H9 (cell line): ENCODE data around the gene LIM2. TPM values are rescaled to one million over a fixed set of nuclear protein-coding genes. Genes with fewer than 3 reads are reported as not detected.
A peak's percentile ranks its signal among the peaks of the same experiment; 100 is the strongest.

Experiments used
- DNase-seq: peaks from one replicate; pipeline ENCODE4 v3.0.0-alpha.2; 2017
- H2AFZ ChIP-seq: one replicate; pipeline ENCODE4 v1.6.1; 2013; ENCODE audit warnings: mild to moderate bottlenecking, low read length, control low read depth, moderate library complexity
- H2AK5ac ChIP-seq: 2 replicates; pipeline ENCODE4 v1.6.1; 2013; ENCODE audit warnings: low read length, control low read depth, mixed read lengths; ENCODE audit not compliant: insufficient read length
- H2BK120ac ChIP-seq: one replicate; pipeline ENCODE4 v1.6.1; 2013; ENCODE audit warnings: low read depth, mild to moderate bottlenecking, low read length, control low read depth, inconsistent platforms; ENCODE audit not compliant: poor library complexity, severe bottlenecking
- H2BK12ac ChIP-seq: 2 replicates; pipeline ENCODE4 v1.6.1; 2013; ENCODE audit warnings: low read length, control low read depth, mixed read lengths, low read depth; ENCODE audit not compliant: insufficient read length
- H2BK15ac ChIP-seq: 2 replicates; pipeline ENCODE4 v1.6.1; 2013; ENCODE audit warnings: low read depth, low read length, control low read depth
- H2BK20ac ChIP-seq: one replicate; pipeline ENCODE4 v1.6.1; 2013; ENCODE audit warnings: low read depth, mild to moderate bottlenecking, low read length, control low read depth, inconsistent platforms; ENCODE audit not compliant: poor library complexity, severe bottlenecking
- H2BK5ac ChIP-seq: 2 replicates; pipeline ENCODE4 v1.6.1; 2013; ENCODE audit warnings: low read length, control low read depth, mixed read lengths; ENCODE audit not compliant: insufficient read length
- H3K14ac ChIP-seq: 2 replicates; pipeline ENCODE4 v1.6.1; 2013; ENCODE audit warnings: low read length, control low read depth; ENCODE audit not compliant: insufficient read depth
- H3K18ac ChIP-seq: 2 replicates; pipeline ENCODE4 v1.6.1; 2013; ENCODE audit warnings: low read depth, mild to moderate bottlenecking, mixed read lengths, low read length, control low read depth; ENCODE audit not compliant: insufficient read length
- H3K23ac ChIP-seq: 2 replicates; pipeline ENCODE4 v1.6.1; 2013; ENCODE audit warnings: low read length, control low read depth, mixed read lengths, low read depth; ENCODE audit not compliant: insufficient read length
- H3K23me2 ChIP-seq: 2 replicates; pipeline ENCODE4 v1.6.1; 2013; ENCODE audit warnings: low read depth, mild to moderate bottlenecking, mixed read lengths, low read length, control low read depth; ENCODE audit not compliant: insufficient read length, poor library complexity, severe bottlenecking
- H3K27ac ChIP-seq: 2 replicates; pipeline ENCODE4 v1.5.1; 2013; ENCODE audit warnings: low read length, control low read depth, mixed read lengths, low read depth; ENCODE audit not compliant: insufficient read length
- H3K27me3 ChIP-seq: 2 replicates; pipeline ENCODE4 v1.6.1; 2013; ENCODE audit warnings: low read length, control low read depth, inconsistent platforms; ENCODE audit not compliant: insufficient read depth
- H3K4ac ChIP-seq: 2 replicates; pipeline ENCODE4 v1.6.1; 2013; ENCODE audit warnings: low read depth, mild to moderate bottlenecking, control low read depth, inconsistent platforms, low read length, moderate library complexity
- H3K4me1 ChIP-seq: 2 replicates; pipeline ENCODE4 v1.6.1; 2013; ENCODE audit warnings: low read length, control low read depth, inconsistent platforms; ENCODE audit not compliant: insufficient read depth
- H3K4me2 ChIP-seq: 2 replicates; pipeline ENCODE4 v1.6.1; 2013; ENCODE audit warnings: low read length, control low read depth, mixed read lengths; ENCODE audit not compliant: insufficient read length, insufficient read depth
- H3K56ac ChIP-seq: 2 replicates; pipeline ENCODE4 v1.6.1; 2013; ENCODE audit warnings: low read depth, mild to moderate bottlenecking, mixed read lengths, low read length, control low read depth; ENCODE audit not compliant: insufficient read length
- H3K79me1 ChIP-seq: 2 replicates; pipeline ENCODE4 v1.6.1; 2013; ENCODE audit warnings: low read depth, mild to moderate bottlenecking, moderate library complexity, low read length, control low read depth, inconsistent platforms; ENCODE audit not compliant: insufficient read depth, poor library complexity, severe bottlenecking
- H3K79me2 ChIP-seq: 2 replicates; pipeline ENCODE4 v1.6.1; 2013; ENCODE audit warnings: low read length, control low read depth, inconsistent platforms; ENCODE audit not compliant: insufficient read depth
- H3K9ac ChIP-seq: 2 replicates; pipeline ENCODE4 v1.6.1; 2013; ENCODE audit warnings: low read length, control low read depth, mixed read lengths; ENCODE audit not compliant: insufficient read length; ENCODE audit errors: extremely low read depth
- H3K9me3 ChIP-seq: one replicate; pipeline ENCODE4 v1.6.1; 2013; ENCODE audit warnings: low read depth, low read length, inconsistent platforms; ENCODE audit not compliant: control insufficient read depth
- H3T11ph ChIP-seq: one replicate; pipeline ENCODE4 v1.6.1; 2013; ENCODE audit warnings: mild to moderate bottlenecking, low read length, control low read depth, inconsistent platforms
- H4K20me1 ChIP-seq: one replicate; pipeline ENCODE4 v1.6.1; 2013; ENCODE audit not compliant: control insufficient read depth, insufficient read length, insufficient read depth
- H4K5ac ChIP-seq: 2 replicates; pipeline ENCODE4 v1.6.1; 2013; ENCODE audit warnings: low read depth, mild to moderate bottlenecking, mixed read lengths, low read length, control low read depth; ENCODE audit not compliant: insufficient read length
- H4K8ac ChIP-seq: replicated peaks from 2 replicates; pipeline ENCODE4 v1.6.1; 2013; ENCODE audit warnings: low read length, control low read depth, mixed read lengths, low read depth; ENCODE audit not compliant: insufficient read length
- H4K91ac ChIP-seq: 2 replicates; pipeline ENCODE4 v1.6.1; 2013; ENCODE audit warnings: low read depth, mild to moderate bottlenecking, moderate library complexity, mixed read lengths, low read length, control low read depth; ENCODE audit not compliant: insufficient read length
- H3K27ac Mint-ChIP-seq, 3 experiments: 2 replicates in 2 of 3; 3 replicates in 1 of 3; pipeline ENCODE4 v1.8.0; 2020 to 2021; ENCODE audit warnings: mixed read lengths in 3 of 3, mild to moderate bottlenecking in 1 of 3, moderate library complexity in 1 of 3
- H3K27me3 Mint-ChIP-seq: 2 replicates; pipeline ENCODE4 v1.8.0; 2021; ENCODE audit warnings: low read depth, mild to moderate bottlenecking, moderate library complexity, mixed read lengths
- H3K36me3 Mint-ChIP-seq, 3 experiments: 2 replicates in 2 of 3; 3 replicates in 1 of 3; pipeline ENCODE4 v1.8.0; 2020 to 2021; ENCODE audit warnings: low read depth in 3 of 3, mixed read lengths in 3 of 3; ENCODE audit not compliant: insufficient read depth in 1 of 3
- H3K4me1 Mint-ChIP-seq, 2 experiments: 2 replicates each; pipeline ENCODE4 v1.8.0; 2020; ENCODE audit warnings: mixed read lengths in 2 of 2
- H3K4me3 Mint-ChIP-seq, 2 experiments: 2 replicates in 1 of 2; 3 replicates in 1 of 2; pipeline ENCODE4 v1.8.0; 2020 to 2021; ENCODE audit warnings: mild to moderate bottlenecking in 2 of 2, mixed read lengths in 2 of 2, moderate library complexity in 1 of 2
- H3K9me3 Mint-ChIP-seq, 2 experiments: 2 replicates in 1 of 2; 3 replicates in 1 of 2; pipeline ENCODE4 v1.8.0; 2020; ENCODE audit warnings: mild to moderate bottlenecking in 2 of 2, mixed read lengths in 2 of 2, moderate library complexity in 1 of 2
- CTCF ChIP-seq: fragments of 200-600 bp; sonication (generic); conservative IDR thresholded peaks from 3 replicates; pipeline ENCODE4 v1.8.0; 2021; ENCODE audit warnings: antibody characterized with exemption, mild to moderate bottlenecking
- WGBS: extraction: QIAGEN DNeasy Blood & Tissue Kit; methylation state at CpG from one replicate; pipeline ENCODE4 v1.1.7; 2013; ENCODE audit warnings: missing lambda C conversion rate, low lambda C conversion rate, mixed read lengths; ENCODE audit not compliant: insufficient read length; ENCODE audit errors: extremely low coverage; 5-methylcytosine and 5-hydroxymethylcytosine counted together
- total RNA-seq: library from RNA; stranded (reverse); gene quantifications from 2 replicates; pipeline ENCODE4 v1.2.1, GENCODE V29; 2021

LIM2 gene
- total RNA-seq, 1 experiment from 2014 or later, result not detected

GRCh38 chr19:51382004-51382403 lies 5.8 kb downstream of the LIM2 start:
- Histone ChIP-seq H3K23me2 (no peaks in the 10 kb centered on the region), H3K18ac (no peak overlapping the region), H2AK5ac (no peak overlapping the region), H4K5ac (no peak overlapping the region), H3K27me3 (no peaks in the 10 kb centered on the region), H3K4me2 (no peak overlapping the region), H4K91ac (no peak overlapping the region), H3K79me2 (no peaks in the 10 kb centered on the region), H3K4ac (no peak overlapping the region), H2AFZ (no peak overlapping the region), H3K79me1 (no peaks in the 10 kb centered on the region), H4K20me1 (no peaks in the 10 kb centered on the region), H4K8ac (no peak overlapping the region), H3K4me1 (no peaks in the 10 kb centered on the region), H3K27ac (no peak overlapping the region), H3K14ac (no peak overlapping the region), H3K56ac (no peak overlapping the region), H3K9ac (no peak overlapping the region), H2BK20ac (no peak overlapping the region), H3T11ph (no peak overlapping the region), H2BK5ac (peak overlapping the region; percentile 38), H2BK12ac (no peak overlapping the region), H3K23ac (no peak overlapping the region), H2BK120ac (no peak overlapping the region), H3K9me3 (peaks cover 10% of the 10 kb centered on the region), H2BK15ac (no peak overlapping the region)
- 100% methylated on average over 1 of the region's 4 CpGs for WGBS
- H3K27me3 Mint-ChIP-seq, result peaks cover 4% of the 10 kb centered on the region
- no peak overlapping the region for H3K27ac Mint-ChIP-seq
- H3K4me1 Mint-ChIP-seq, result peaks cover 3% of the 10 kb centered on the region in 2 experiments; a peak in 1 of 4 replicates
- H3K36me3 Mint-ChIP-seq, result peaks cover 0 to 13% (median 2%) of the 10 kb centered on the region in 3 experiments; a peak in 1 of 7 replicates
- H3K4me3 Mint-ChIP-seq, result no peak overlapping the region
- no peak for DNase-seq
- peaks cover 25 to 26% of the 10 kb centered on the region in 2 experiments for H3K9me3 Mint-ChIP-seq
- no peak for TF ChIP-seq CTCF
